Putamen (tissue), 1 donor: ENCODE results near the gene MAP4K4.

Experiments used
- DNase-seq: peaks from one replicate; pipeline ENCODE4 v3.0.0-alpha.2; 2016; ENCODE audit warnings: low spot score

Gene MAP4K4

GRCh38 chr2:101815739-101816391 lies 118.4 kb downstream of the MAP4K4 start:
- no peak for DNase-seq

GRCh38 chr2:101816598-101816997 lies 119.1 kb downstream of the MAP4K4 start:
- DNase-seq = no peak

DNA sequence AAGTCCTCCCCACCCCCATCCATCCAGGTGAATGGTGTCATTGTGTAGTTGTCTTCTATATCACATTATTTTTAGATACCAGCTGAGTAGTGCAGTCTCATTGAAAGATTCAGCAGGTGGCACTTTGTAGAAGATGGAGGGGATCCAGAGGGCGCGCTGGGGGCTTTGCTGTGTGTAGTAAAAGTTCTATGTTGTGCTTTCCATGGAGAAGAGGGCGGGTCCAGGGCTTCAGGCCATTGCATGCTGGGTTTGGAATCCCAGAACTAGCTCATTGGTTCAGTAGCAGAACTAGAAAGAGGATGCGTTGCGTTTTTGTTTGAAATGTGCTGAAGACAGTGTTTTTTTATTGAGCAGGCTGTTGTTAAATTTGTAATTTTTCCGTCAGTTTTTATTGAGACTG lies 120.0 kb downstream of the MAP4K4 start:
- DNase-seq = no peak

GRCh38 chr2:101818531-101819451 lies 121.3 kb downstream of the MAP4K4 start:
- DNase-seq = peak; percentile 92

DNA sequence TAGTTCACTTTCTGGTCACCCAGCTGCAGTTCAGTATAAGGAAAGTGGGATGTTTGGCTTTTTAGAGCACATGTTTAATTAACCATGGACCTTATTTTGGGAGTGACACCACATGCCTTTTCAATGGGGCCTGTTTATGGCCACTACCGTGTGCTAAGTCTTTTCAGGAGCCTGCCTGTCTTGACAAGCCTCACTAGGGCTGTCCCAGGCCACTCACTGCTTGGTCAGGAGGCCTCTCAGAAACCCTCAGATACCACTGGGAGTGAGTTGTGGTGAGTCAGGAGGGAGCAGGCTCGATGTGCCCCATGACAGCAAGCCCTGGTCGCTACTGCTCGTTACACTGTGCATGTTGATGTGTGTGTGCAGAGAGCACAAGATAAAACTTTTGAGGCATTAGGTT lies 123.0 kb downstream of the MAP4K4 start:
- DNase-seq = no peak

- DNase-seq = no peak
Measured at GRCh38 chr2:101821059-101821805, 123.7 kb downstream of the MAP4K4 start.

DNA sequence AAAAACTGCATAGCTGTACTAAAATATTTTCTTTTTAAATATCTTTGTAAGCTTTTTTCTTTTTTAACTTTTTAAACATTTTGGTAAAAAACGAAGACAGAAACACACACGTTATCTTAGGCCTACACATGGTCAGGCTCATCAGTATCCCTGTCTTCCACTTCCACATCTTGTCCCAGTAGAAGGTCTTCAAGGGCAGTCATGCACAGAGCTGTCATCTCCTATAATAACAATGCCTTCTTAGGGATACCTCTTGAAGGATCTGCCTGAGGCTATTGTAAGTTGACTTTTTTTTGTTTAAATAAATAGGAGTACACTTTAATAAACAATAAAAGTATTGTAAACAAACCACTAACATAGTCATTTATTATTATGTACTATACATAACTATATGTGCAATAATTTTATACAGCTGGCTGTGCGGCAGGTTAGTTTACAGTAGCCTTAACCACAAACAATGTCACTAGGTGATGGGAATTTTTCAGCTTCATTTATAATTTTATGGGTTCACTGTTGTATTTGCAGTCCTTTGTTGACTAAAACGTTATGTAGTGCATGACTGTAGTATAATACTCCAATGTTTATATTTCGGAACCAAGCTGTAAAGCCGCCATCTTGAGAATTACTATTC lies 124.4 kb downstream of the MAP4K4 start:
- no peak for DNase-seq

- peak; percentile 76 for DNase-seq
Measured at GRCh38 chr2:101823347-101823791, 125.9 kb downstream of the MAP4K4 start.

- no peak for DNase-seq
Measured at GRCh38 chr2:101823859-101824258, 126.4 kb downstream of the MAP4K4 start.

DNA sequence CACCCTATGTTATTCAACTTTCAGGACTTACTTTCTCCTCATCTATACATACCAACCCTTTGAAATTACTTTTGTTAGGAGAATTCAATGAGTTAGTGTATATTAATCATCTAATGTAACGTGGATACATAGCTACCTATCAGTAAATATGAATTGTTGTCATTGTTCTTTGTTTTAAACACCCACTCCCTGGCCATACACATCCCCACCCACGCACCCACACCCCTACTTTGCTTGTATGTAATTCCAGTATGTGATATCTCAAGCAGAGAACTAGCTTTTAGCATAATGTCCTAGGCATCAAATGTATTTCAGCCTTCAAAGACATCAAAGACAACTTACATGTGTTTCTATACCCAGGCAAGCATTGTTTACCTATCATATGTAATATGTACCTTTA lies 129.2 kb downstream of the MAP4K4 start:
- no peak for DNase-seq

DNA sequence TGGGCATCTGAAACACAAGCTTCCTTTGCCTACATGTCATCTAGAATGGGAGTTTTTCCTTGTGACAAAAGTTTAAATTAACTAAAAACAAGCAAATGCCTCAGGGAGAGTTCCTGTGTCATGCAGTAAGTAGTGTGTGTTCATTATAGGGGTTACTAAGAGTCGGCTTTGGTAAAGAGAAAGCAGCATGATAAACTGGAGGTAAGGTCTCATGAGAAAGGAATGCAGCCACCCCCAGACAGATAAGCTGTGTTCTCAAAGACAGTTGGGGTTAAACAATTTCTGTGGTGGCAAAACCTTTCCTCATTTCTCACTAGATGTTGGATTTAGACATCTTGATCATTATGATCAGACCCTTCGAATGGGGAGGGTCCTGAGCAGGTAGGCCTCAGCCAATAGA lies 129.7 kb downstream of the MAP4K4 start:
- no peak for DNase-seq

GRCh38 chr2:101828257-101828656 lies 130.8 kb downstream of the MAP4K4 start:
- DNase-seq = no peak

DNA sequence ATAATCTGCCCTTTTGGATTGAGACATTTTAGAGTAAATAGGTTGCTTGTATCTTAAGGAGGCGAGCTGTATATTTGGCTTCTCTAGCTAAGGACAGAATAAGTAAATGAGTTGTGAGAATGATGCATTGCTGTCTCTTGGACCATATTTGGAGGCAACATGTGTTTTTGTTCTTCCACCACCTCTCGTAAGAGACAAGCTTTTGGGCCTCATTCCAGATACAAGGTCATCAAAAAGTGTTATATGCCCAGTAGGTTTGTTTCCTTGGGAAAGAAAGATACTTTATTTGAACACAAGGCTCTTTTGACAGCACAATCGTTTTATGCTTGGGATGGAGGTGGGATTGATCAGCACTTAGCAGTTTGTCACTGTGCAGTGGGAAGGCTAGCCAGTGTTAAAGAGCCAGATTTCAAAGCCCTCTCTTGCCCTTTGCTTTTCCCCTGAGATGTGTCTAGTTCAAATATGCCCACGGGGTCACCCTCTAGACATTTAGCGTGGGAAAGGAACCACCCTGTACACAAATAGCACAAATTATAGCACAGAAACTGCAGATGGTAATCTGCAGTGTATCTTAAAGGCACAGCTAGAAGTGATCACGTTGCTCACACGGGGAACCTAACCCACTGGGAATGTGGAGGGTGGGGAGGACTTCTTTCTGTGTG lies 131.3 kb downstream of the MAP4K4 start:
- no peak for DNase-seq

DNA sequence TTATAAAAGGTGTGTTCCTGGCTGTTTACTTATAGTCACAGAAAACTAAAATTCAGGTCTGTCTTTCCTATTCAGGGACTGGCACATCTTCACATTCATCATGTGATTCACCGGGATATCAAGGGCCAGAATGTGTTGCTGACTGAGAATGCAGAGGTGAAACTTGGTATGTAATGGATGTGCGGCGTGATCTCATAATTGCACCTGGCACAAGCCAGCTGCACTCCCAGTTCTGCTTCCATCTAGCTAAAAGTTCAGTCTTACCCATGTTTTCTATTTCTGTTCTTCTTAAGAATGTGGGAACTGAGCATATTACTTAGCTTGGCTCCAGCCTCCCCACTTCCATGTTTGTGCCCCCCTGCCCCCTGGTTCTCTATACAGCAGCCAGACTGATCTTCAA lies 131.9 kb downstream of the MAP4K4 start:
- no peak for DNase-seq

DNA sequence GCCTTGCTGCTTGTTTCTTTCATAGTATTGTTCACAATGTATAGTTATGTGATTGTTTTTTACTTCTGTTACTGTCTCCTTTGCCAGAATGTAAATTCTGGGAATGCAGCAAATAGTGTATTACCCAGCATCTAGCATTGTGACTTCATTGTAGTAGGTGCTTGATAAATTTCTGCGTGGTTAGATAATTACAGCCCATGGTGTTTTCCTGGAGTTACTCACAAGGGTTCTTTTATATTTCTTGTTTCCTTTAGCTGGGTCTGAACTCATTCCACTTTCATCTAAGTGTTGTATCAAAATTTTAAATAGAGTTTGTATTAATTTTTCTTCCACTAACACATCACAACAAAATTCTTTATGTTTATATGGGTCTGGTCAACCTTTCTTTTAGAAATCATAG lies 132.6 kb downstream of the MAP4K4 start:
- no peak for DNase-seq

DNA sequence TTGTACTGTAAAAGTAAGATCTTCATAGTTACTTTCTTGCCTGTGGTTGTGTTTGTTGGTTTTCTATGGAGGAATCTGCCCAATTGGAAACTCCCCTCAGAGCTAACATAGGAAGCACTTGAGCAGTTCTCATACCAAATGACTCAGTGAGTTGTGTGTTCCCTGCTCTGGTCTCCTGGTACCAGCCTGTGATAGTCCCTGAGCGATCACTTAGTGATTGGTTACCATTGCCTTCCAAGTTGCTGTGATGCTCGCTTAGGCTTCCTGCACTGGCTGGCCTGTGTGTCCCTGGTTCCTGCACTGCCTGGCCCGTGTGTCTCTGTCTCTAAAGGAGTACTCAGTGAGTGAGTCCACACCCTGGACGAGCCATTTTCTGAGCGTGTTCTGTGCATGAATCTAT lies 133.0 kb downstream of the MAP4K4 start:
- no peak for DNase-seq

DNA sequence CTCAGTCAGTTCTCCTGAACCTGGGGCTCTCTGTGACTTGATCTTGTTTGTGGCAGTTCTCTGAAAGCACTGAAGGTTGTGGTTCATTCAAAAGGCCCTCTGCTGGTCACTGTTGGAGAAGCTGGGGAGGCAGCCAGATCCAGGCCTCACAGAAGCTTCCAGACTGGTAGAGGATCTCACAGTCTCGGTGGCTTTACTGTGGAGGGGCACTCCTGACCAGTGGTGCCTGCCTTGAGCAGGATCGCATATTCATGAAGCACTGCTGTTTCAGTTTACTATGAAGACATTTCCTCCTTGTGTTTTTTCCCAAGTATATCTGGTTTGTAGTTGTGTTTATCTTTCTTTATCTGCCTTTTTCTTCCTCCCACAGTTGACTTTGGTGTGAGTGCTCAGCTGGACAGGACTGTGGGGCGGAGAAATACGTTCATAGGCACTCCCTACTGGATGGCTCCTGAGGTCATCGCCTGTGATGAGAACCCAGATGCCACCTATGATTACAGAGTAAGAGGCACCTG lies 133.9 kb downstream of the MAP4K4 start:
- peak; percentile 84 for DNase-seq

GRCh38 chr2:101832114-101832513 lies 134.6 kb downstream of the MAP4K4 start:
- no peak for DNase-seq

GRCh38 chr2:101833890-101834523 lies 136.5 kb downstream of the MAP4K4 start:
- DNase-seq = no peak

DNA sequence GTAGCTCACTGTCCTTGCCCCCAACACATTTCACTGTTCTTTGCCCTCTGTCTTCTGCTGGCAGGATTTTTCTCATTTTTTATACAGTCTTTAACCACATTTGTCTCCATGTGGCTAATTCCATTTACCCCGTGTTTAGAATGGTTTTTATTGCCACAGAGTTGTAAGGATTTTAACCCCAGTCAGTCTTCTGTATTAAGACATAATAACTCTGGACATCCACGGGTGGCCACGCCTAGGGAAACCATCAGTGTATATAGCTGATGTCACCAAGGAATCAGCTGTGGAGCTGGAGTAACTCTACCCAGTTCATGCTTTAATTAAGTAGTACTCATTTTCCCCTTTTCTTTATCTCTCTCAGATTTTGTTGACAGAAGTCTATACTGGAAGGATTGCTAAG lies 139.8 kb downstream of the MAP4K4 start:
- DNase-seq = no peak
